HG02943 (cell line): ENCODE results near the gene ABCB9.
"Not testable (repeated sequence)": the region's sequence is repeated elsewhere in the genome, so short reads cannot be mapped to it uniquely, and the experiment has no call there.

ENCODE experiments used
- ATAC-seq: cut with Tn5 transposase; IDR thresholded peaks from one replicate; pipeline ENCODE4 v1.9.1; 2021; ENCODE audit warnings: mild to moderate bottlenecking, low read depth, moderate library complexity; ENCODE audit not compliant: unreplicated experiment

Gene ABCB9

GRCh38 chr12:122944605-122945592, 21.4 kb downstream of the ABCB9 start:
- ATAC-seq, result no peak

- ATAC-seq, result no peak
These were observed 23.1 kb downstream of the ABCB9 start for GRCh38 chr12:122943196-122943595.

GRCh38 chr12:122942637-122943036, 23.6 kb downstream of the ABCB9 start:
- ATAC-seq, result no peak

DNA sequence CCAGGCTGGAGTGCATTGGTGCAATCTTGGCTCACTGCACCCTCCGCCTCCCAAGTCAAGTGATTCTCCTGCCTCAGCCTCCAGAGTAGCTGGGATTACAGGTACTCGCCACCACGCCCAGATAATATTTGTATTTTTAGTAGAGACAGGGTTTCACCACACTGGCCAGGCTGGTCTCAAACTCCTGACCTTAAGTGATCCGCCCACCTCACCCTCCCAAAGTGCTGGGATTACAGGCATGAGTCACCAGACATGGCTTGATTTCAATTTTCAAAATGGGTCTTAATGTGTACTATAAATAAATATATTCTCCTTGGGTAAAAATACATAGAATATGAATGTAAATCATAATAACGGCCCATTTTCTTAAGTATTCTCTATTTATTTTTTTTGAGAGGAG, 24.9 kb downstream of the ABCB9 start:
- not testable (repeated sequence) for ATAC-seq

- ATAC-seq, result no peak
These were observed 27.1 kb downstream of the ABCB9 start for GRCh38 chr12:122939125-122939524.

- no peak for ATAC-seq
These were observed 28.6 kb downstream of the ABCB9 start for GRCh38 chr12:122937622-122938091.

- ATAC-seq, result no peak
These were observed 30.9 kb downstream of the ABCB9 start for GRCh38 chr12:122935318-122935717.

GRCh38 chr12:122934722-122935121, 31.5 kb downstream of the ABCB9 start:
- no peak for ATAC-seq

DNA sequence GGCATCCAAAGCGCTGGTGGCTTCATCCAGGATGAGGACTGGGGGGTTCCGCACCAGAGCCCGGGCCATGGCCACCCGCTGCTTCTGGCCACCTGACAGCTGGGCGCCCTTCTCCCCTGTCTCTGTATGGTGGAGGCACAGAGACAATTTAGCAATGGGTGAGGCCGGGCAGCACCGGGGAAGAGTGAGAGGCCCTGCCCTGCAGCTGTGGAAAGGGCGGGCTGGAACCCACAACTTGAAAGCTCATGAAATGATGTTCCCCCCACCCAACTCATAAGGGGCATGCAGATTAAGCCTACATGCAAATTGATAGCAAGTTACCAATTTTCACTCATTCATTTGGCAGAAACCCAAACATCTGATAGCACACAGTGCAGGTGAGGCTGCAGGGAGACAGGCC, 34.1 kb downstream of the ABCB9 start:
- no peak for ATAC-seq

DNA sequence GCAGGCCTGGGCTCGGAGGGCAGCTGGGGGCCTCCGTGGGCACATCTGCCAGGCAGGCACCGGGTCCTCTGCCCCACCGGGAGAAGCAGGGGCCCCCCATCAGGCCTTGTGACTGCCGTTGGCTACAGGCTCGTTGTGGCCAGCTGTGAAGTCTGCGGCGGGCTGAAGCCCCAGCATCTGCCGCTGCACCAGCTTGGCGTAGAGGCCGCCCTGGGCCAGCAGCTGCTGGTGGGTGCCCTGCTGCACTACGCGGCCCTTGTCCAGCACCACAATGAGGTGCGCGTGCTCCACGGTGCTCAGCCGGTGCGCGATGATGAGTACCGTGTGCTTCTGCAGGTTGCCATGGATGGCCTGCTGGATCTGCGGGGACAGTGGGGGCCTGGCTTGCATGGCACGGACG, 36.5 kb downstream of the ABCB9 start:
- no peak for ATAC-seq

DNA sequence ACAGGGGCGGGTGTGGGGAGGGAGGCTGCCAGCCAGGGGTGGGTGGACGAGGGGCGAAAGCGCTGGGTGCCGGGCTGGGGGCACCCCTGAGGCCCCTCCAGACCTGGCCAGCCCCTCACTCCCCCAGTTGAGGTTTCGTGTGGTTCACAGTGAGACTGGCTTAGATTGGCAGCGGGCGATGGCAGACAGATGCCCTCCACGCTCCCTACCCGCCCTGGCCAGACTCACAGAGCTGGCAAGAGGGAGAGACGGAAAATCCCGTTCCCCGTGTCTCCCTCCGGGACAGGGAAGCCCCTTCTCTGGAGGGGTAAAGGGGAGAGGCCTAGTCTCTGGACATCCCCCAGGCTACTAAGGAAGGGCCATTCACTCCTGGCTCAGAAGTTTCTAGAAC, 37.1 kb downstream of the ABCB9 start:
- ATAC-seq, result no peak

DNA sequence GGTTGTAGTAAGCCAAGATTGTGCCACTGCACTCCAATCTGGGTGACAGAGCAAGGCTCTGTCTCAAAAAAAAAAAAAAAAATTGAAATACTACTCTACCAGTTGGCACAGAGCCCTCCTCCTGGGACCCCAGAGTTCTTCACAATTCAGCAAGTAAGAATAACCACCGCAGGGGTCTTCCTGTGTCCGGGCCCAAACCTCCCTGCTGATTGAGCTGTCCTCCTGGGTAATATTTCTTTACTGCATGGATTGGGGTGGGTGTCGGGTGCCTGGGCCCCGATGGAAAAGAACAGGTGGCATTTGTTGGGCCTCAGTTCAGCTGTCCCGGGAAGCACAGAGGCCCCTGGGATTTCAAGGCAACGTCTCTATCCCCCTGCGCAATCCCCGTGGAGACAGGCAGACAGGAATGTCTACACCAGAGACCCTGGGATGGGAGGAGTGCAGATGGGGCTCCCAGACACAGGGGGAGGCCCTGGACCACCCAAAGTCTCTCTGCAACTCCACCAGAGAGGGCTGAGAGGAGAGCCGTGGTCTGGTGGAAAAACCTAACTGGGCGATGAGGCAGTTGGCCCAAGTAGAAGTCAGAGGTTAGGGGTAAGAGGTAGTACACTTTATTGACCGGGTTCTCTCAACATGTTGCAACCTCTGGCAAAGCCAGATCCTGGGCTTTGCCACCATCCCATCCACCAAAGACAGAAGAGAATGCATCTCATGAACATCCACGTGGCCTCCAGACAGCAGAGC, 37.7 kb downstream of the ABCB9 start:
- no peak for ATAC-seq

DNA sequence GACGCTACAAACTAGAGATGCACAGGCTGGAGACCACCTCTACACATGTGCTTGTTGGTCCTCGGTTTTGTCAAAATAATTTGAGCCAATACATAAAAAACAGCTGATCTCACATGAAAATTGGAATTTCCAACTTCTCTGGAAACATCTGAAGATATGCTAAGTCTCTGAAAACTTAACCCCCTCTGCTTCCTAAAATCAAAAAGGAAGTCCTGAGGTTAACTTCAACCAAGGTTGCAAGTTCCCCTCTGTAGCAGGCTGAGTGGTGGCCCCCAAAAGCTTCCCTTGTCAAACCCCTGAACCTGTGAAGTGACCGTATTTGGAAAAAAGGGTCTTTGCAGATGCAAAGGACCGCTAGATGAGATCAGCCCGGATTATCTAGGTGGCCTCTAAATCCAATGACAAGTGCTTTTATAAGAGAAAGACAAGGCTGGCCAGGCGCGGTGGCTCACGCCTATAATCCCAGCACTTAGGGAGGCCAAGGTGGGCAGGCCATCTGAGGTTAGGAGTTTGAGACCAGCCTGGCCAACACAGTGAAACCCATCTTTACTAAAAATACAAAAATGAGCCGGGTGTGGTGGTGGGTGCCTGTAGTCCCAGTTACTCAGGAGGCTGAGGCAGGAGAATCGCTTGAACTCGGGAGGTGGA, 38.4 kb downstream of the ABCB9 start:
- no peak for ATAC-seq

GRCh38 chr12:122921917-122922316, 44.3 kb downstream of the ABCB9 start:
- ATAC-seq, result no peak

DNA sequence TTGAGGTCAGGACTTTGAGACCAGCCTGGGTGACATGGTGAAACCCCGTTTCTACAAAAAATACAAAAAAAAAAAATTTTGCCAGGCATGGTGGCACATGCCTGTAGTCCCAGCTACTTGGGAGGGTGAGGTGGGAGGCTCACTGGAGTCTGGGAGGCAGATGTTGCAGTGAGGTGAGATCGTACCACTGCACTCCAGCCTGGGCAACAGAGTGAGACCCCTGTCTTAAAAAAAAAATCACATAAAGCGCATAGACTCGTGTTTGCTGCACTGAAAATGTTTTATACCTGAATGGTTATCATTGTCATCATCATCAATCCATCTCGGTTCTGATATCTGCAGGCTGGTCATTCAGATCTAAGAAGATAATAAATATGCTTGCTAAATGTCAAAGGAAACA, 45.6 kb downstream of the ABCB9 start:
- no peak for ATAC-seq

- ATAC-seq, result no peak
These were observed 47.4 kb downstream of the ABCB9 start for GRCh38 chr12:122918827-122919226.

DNA sequence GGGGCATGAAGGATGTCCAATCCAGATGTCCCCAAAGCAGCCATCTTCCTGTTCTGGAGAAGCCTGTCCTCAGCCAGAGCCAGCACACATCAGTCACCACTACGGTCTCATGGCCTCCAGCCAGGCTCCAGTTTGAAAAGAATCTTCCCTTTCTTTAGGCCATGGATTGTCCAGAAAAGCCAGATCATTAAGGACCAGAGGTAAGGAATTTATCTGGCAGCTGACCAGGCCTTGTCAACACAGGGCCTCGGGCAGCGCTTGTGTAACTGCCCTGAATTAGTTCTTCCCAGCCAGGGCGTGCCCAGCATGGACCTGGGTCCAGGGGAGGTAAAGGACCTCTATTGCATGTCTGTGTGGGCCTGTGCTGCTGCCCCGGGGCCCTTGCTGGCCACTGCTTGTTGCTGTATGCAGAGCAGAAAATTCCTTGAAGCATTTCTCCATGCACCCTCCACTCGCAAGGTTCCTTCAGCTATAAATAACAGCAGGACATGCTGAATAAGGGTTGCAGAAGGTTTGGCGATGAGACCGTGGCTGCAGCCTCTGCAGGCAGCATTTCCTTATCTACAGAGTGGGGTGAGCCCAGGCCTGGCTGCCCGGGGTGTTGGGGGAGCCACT, 48.6 kb downstream of the ABCB9 start:
- no peak for ATAC-seq

GRCh38 chr12:122909442-122910288, 56.6 kb downstream of the ABCB9 start:
- no peak for ATAC-seq

DNA sequence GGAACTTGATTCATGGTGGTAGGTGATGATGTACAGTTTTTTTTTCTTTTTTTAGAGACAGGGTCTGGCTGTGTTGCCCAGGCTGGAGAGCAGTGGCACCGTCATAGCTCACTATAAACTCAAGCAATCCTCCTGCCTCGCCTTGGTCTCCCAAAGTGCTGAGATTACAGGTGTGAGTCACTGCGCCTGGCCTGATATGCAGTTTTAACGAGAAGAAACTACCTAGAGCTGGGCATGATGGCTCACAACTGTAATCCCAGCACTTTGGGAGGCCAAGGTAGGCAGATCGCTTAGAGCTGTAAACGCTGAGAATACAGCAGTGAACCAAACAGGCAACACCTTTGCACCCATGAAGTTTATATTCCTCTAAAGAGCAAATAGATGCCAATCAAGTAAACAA, 57.3 kb downstream of the ABCB9 start:
- ATAC-seq, result no peak

DNA sequence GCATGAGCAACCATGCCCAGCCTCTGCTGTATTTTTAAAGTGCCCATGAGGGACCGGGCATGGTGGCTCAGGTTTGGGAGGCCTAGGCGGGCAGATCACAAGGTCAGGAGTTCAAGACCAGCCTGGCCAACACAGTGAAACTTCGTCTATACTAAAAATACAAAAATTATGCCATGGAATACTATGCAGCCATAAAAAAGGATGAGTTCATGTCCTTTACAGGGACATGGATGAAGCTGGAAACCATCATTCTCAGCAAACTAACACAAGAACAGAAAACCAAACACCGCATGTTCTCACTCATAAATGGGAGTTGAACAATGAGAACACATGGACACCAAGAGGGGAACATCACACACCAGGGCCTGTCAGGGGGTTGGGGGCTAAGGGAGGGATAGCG, 61.0 kb downstream of the ABCB9 start:
- not testable (repeated sequence) for ATAC-seq
